ENCODE measurements around the gene CLEC7A.
A peak's percentile ranks its signal among the peaks of the same experiment; 100 is the strongest.

Gene CLEC7A

GRCh38 chr12:10088955-10089900, 40.8 kb downstream of the CLEC7A start:
- no peak for DNase-seq

GRCh38 chr12:10088031-10088430, 42.0 kb downstream of the CLEC7A start:
- DNase-seq = peak; percentile 48

- no peak for DNase-seq
These were observed 43.6 kb downstream of the CLEC7A start for GRCh38 chr12:10086387-10086786.

GRCh38 chr12:10084733-10085132, 45.3 kb downstream of the CLEC7A start:
- no peak for DNase-seq

GRCh38 chr12:10082117-10082874, 47.7 kb downstream of the CLEC7A start:
- DNase-seq = no peak

GRCh38 chr12:10075451-10075850, 54.5 kb downstream of the CLEC7A start:
- no peak for DNase-seq

GRCh38 chr12:10073261-10073660, 56.7 kb downstream of the CLEC7A start:
- DNase-seq = no peak

GRCh38 chr12:10072131-10072530, 57.9 kb downstream of the CLEC7A start:
- DNase-seq = no peak

- no peak for DNase-seq
These were observed 59.6 kb downstream of the CLEC7A start for GRCh38 chr12:10070380-10070779.

- DNase-seq = peak; percentile 56
These were observed 60.0 kb downstream of the CLEC7A start for GRCh38 chr12:10069976-10070375.

- peak; percentile 40 for DNase-seq
These were observed 60.9 kb downstream of the CLEC7A start for GRCh38 chr12:10069099-10069498.

- DNase-seq = peak; percentile 85
These were observed 61.4 kb downstream of the CLEC7A start for GRCh38 chr12:10068644-10069043.

GRCh38 chr12:10067942-10068341, 62.1 kb downstream of the CLEC7A start:
- DNase-seq = no peak

GRCh38 chr12:10067264-10067663, 62.7 kb downstream of the CLEC7A start:
- no peak for DNase-seq
